ENCODE data around the gene CFAP141. TPM values are rescaled to one million over a fixed set of nuclear protein-coding genes. Genes with fewer than 3 reads are reported as not detected.

Gene CFAP141
- total RNA-seq, 1 experiment from 2014 or later = not detected

DNA sequence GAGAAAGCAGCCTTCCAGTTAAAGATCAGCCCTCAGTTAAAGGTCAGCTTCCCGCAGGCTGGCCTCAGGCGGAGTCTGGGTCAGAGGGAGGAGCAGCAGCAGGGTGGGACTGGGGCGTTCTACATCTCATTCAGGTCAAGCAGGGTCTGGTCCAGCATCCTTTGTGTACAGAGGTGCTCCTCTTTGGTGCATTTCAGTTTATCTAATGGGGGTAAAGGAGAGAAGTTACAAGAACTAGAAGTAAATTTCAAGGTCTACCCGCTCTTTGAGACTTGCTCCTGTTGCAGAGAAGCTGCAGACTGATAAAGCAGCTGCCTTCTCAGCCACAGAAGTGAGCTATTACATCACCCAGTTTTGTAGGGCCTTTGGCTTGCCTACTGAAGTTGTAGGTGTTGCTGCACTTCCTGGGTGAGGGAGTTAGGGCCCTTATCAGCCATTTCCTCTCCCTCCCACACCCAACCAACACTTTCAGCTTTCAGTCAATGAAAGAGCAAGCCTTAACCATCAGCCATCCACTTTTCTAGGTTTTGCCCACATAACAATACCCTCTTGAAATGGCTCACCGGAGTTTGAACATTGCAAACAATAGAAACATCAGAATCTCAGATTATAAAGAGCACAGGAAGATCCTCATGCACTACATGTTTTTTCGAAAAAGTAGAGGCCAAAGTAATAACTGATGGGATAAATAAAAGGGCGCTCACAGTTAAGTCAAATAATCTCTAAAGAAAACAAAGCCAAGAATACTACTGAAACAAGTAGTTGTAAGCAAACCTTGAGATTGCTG, 48.4 kb downstream of the CFAP141 start:
- Histone ChIP-seq H3K9me2 (replicated peaks; ENCODE audit: insufficient read depth, low read length) (no peaks in the 10 kb centered on the region), H4K20me1 (ENCODE audit: insufficient read depth, low read depth, low read length) (no peaks in the 10 kb centered on the region; the same call in 1 of the 2 replicates), H3K4me2 (ENCODE audit: low read depth, low read length, poor library complexity, severe bottlenecking) (no peak overlapping the region), H3K9me3 (ENCODE audit: low read length) (no peaks in the 10 kb centered on the region), H3K9ac (ENCODE audit: low read length) (no peak overlapping the region), H2AFZ (ENCODE audit: low read length) (no peak overlapping the region), H3K4me3 (ENCODE audit: low read length) (no peak overlapping the region), H3K4me1 (ENCODE audit: low read length) (no peaks in the 10 kb centered on the region), H3K27ac (ENCODE audit: low read length) (no peak overlapping the region), H3K27me3 (ENCODE audit: low read length) (no peaks in the 10 kb centered on the region), H3K79me2 (ENCODE audit: low read length) (no peaks in the 10 kb centered on the region), H3K36me3 (ENCODE audit: insufficient read depth, low read length) (peaks cover 41% of the 10 kb centered on the region)
- DNase-seq = no peak

DNA sequence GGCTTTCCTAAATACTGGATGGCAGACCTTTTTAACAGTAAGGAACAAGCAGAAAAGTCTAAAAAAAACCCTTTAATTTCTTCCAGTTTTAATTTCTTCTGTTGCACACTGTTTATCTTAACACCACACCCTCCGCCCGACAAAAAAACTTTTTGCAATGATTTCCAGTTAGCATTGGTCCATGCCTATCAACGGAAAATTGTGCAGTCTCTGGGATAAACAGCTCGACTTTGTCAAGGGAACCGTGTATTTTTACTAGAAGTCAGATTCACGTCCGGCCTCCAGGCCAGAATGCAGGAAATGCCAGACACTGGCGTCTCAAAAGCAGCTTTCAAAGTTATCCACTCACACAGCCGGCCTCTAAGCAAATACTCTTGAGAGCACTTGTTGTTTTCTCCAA, 50.9 kb downstream of the CFAP141 start:
- Histone ChIP-seq H4K20me1 (ENCODE audit: insufficient read depth, low read depth, low read length) (no peaks in the 10 kb centered on the region; the same call in 1 of the 2 replicates), H3K27ac (ENCODE audit: low read length) (no peak overlapping the region), H3K79me2 (ENCODE audit: low read length) (no peaks in the 10 kb centered on the region), H3K9ac (ENCODE audit: low read length) (no peak overlapping the region), H3K36me3 (ENCODE audit: insufficient read depth, low read length) (peaks cover 19% of the 10 kb centered on the region), H3K9me2 (replicated peaks; ENCODE audit: insufficient read depth, low read length) (no peaks in the 10 kb centered on the region), H3K4me3 (ENCODE audit: low read length) (no peak overlapping the region), H2AFZ (ENCODE audit: low read length) (no peak overlapping the region), H3K9me3 (ENCODE audit: low read length) (no peaks in the 10 kb centered on the region), H3K4me1 (ENCODE audit: low read length) (no peaks in the 10 kb centered on the region), H3K27me3 (ENCODE audit: low read length) (no peaks in the 10 kb centered on the region), H3K4me2 (ENCODE audit: low read depth, low read length, poor library complexity, severe bottlenecking) (no peak overlapping the region)
- no peak for DNase-seq

DNA sequence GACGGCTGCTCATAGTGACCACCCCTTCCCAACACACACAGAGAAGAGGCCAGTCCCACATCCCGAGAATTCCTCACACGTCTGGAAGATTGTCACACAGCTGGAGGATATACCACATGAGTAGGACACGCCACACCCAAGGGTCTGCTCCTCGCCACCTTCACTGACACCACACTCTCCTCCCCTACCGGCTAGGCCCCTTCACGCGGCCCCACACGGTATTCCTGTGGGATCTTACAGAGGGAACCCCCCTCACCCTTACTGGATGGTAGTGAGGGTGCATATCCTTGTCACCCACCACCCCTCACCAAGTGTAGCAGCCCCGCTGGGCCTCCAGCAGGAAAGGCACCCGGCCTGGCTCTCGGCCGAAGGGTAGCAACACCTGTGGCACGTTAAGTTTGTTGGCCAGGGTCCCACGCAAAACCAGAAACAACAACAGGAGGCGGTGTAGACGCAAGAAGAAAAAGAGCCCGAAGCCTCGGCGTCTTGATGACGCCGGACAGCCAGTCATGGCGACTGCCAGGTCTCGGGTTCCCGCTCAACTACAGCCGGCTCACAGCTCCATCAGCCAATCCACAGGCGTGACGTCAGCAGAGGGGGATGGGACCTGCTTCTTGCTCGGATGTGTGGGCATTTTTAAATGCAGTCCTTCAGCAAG, 51.5 kb downstream of the CFAP141 start, which contains the start of gene NUP210L:
NUP210L (minus strand) TSS at position 540 of the 658 bp plus-strand sequence.
- peaks cover 13% of the 10 kb centered on the region; the same call in 1 of the 2 replicates for H3K36me3 ChIP-seq (ENCODE audit: insufficient read depth, low read length)
- no peaks in the 10 kb centered on the region for H3K4me1 ChIP-seq (ENCODE audit: low read length)
- no peaks in the 10 kb centered on the region for H3K9me2 ChIP-seq (replicated peaks; ENCODE audit: insufficient read depth, low read length)
- no peak within 1 kb of the TSS for H2AFZ ChIP-seq (ENCODE audit: low read length)
- DNase-seq = no peak
- H4K20me1 ChIP-seq (ENCODE audit: insufficient read depth, low read depth, low read length) = no peaks in the 10 kb centered on the region; the same call in 1 of the 2 replicates
- no peak within 1 kb of the TSS for H3K9ac ChIP-seq (ENCODE audit: low read length)
- H3K4me3 ChIP-seq (ENCODE audit: low read length) = no peak within 1 kb of the TSS
- H3K27ac ChIP-seq (ENCODE audit: low read length) = no peak within 1 kb of the TSS
- no peak within 1 kb of the TSS for H3K4me2 ChIP-seq (ENCODE audit: low read depth, low read length, poor library complexity, severe bottlenecking)
- H3K79me2 ChIP-seq (ENCODE audit: low read length) = no peaks in the 10 kb centered on the region
- no peaks in the 10 kb centered on the region for H3K9me3 ChIP-seq (ENCODE audit: low read length)
- no peaks in the 10 kb centered on the region for H3K27me3 ChIP-seq (ENCODE audit: low read length)

DNA sequence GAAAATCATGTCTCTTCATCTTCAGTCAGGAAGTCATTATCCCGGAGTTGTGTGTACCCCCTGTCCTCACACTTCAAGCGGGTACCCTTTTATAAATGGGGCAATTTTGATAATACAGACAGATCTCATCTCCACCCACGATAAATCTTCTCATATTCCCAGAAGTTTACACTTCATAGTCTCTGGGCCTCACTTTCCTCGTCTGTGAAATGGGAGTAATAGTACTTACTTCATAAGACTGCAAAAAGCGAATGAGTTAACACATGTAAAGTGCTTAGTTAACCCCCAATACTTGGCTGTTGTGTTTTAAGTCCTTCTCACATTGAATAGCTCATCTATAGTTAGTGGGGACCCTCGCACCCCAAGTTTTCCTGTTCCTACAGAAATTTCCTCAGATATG, 52.1 kb downstream of the CFAP141 start:
- H4K20me1 ChIP-seq (ENCODE audit: insufficient read depth, low read depth, low read length) = no peaks in the 10 kb centered on the region; the same call in 1 of the 2 replicates
- H3K27me3 ChIP-seq (ENCODE audit: low read length) = no peaks in the 10 kb centered on the region
- H3K79me2 ChIP-seq (ENCODE audit: low read length) = no peaks in the 10 kb centered on the region
- H3K36me3 ChIP-seq (ENCODE audit: insufficient read depth, low read length) = peaks cover 7% of the 10 kb centered on the region; the same call in 1 of the 2 replicates
- H3K9me2 ChIP-seq (replicated peaks; ENCODE audit: insufficient read depth, low read length) = no peaks in the 10 kb centered on the region
- H3K4me3 ChIP-seq (ENCODE audit: low read length) = no peak overlapping the region
- no peak overlapping the region for H3K9ac ChIP-seq (ENCODE audit: low read length)
- no peak for DNase-seq
- H3K9me3 ChIP-seq (ENCODE audit: low read length) = no peaks in the 10 kb centered on the region
- H2AFZ ChIP-seq (ENCODE audit: low read length) = no peak overlapping the region
- no peak overlapping the region for H3K4me2 ChIP-seq (ENCODE audit: low read depth, low read length, poor library complexity, severe bottlenecking)
- no peak overlapping the region for H3K27ac ChIP-seq (ENCODE audit: low read length)
- no peaks in the 10 kb centered on the region for H3K4me1 ChIP-seq (ENCODE audit: low read length)

DNA sequence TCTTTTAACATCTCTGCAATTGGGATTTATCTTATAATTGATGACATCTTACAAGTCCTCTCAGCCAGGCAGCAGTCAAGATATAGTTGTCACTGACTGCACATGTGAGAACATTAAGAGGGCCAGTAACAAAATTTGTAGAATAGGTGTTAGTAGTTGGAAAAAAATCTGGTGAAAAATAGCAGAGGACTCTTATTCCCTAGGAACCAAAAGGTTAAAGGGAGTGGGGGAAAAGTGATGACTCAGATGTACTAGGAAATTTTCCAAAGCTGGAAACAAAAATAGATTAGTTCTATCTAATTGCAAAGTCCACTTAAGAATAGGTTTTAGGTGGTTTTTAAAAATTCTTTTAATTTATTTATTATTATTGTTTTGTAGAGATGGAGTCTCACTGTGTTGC, 54.8 kb downstream of the CFAP141 start:
- Histone ChIP-seq H2AFZ (ENCODE audit: low read length) (no peak overlapping the region), H4K20me1 (ENCODE audit: insufficient read depth, low read depth, low read length) (no peaks in the 10 kb centered on the region), H3K27me3 (ENCODE audit: low read length) (no peaks in the 10 kb centered on the region), H3K4me3 (ENCODE audit: low read length) (no peak overlapping the region), H3K79me2 (ENCODE audit: low read length) (no peaks in the 10 kb centered on the region), H3K9ac (ENCODE audit: low read length) (no peak overlapping the region), H3K36me3 (ENCODE audit: insufficient read depth, low read length) (no peaks in the 10 kb centered on the region), H3K4me1 (ENCODE audit: low read length) (no peaks in the 10 kb centered on the region), H3K4me2 (ENCODE audit: low read depth, low read length, poor library complexity, severe bottlenecking) (no peak overlapping the region), H3K27ac (ENCODE audit: low read length) (no peak overlapping the region), H3K9me3 (ENCODE audit: low read length) (no peaks in the 10 kb centered on the region), H3K9me2 (replicated peaks; ENCODE audit: insufficient read depth, low read length) (no peaks in the 10 kb centered on the region)
- DNase-seq = no peak

Small RNA genes lying within 50 kb of the gene (small RNA-seq; reads per million reads assigned to genes)
- gene MIR190B = 0.16 reads per million

Other genes starting within 250 kb of the CFAP141 start
- 27.9 and 28.3 TPM in 2 replicates for gene CRTC2, start 247.7 kb downstream of the CFAP141 start, total RNA-seq (2014; rRNA removed; shearing (Covaris generic); ENCODE audit: low replicate concordance)
- gene SLC39A1, start 242.8 kb downstream of the CFAP141 start, total RNA-seq (2014; rRNA removed; shearing (Covaris generic); ENCODE audit: low replicate concordance) = 27.1 and 59.5 TPM in 2 replicates
- 22.2 and 44.0 TPM in 2 replicates for gene CREB3L4, start 238.4 kb downstream of the CFAP141 start, total RNA-seq (2014; rRNA removed; shearing (Covaris generic); ENCODE audit: low replicate concordance)
- 314 and 343 TPM in 2 replicates for gene JTB, start 228.7 kb downstream of the CFAP141 start, total RNA-seq (2014; rRNA removed; shearing (Covaris generic); ENCODE audit: low replicate concordance)
- 5.8 and 8.9 TPM in 2 replicates for gene RAB13, start 220.0 kb downstream of the CFAP141 start, total RNA-seq (2014; rRNA removed; shearing (Covaris generic); ENCODE audit: low replicate concordance)
- 5,228 and 8,421 TPM in 2 replicates for gene RPS27, start 215.6 kb downstream of the CFAP141 start, total RNA-seq (2014; rRNA removed; shearing (Covaris generic); ENCODE audit: low replicate concordance)
- not detected in 2 replicates for gene NUP210L, start 51.3 kb downstream of the CFAP141 start, total RNA-seq (2014; rRNA removed; shearing (Covaris generic); ENCODE audit: low replicate concordance)
- gene TPM3, start 14.2 kb downstream of the CFAP141 start, total RNA-seq (2014; rRNA removed; shearing (Covaris generic); ENCODE audit: low replicate concordance) = 257 and 258 TPM in 2 replicates
- 58.6 and 119 TPM in 2 replicates for gene UBAP2L, start 14.6 kb upstream of the CFAP141 start, total RNA-seq (2014; rRNA removed; shearing (Covaris generic); ENCODE audit: low replicate concordance)
- gene HAX1, start 66.3 kb upstream of the CFAP141 start, total RNA-seq (2014; rRNA removed; shearing (Covaris generic); ENCODE audit: low replicate concordance) = 184 and 229 TPM in 2 replicates
- not detected in 2 replicates for gene AQP10, start 114.8 kb upstream of the CFAP141 start, total RNA-seq (2014; rRNA removed; shearing (Covaris generic); ENCODE audit: low replicate concordance)
- gene ATP8B2, start 119.2 kb upstream of the CFAP141 start, total RNA-seq (2014; rRNA removed; shearing (Covaris generic); ENCODE audit: low replicate concordance) = 10.6 and 19.6 TPM in 2 replicates
- gene IL6R, start 199.0 kb upstream of the CFAP141 start, total RNA-seq (2014; rRNA removed; shearing (Covaris generic); ENCODE audit: low replicate concordance) = 0.04 TPM in 1 of 2 replicates, not detected in the other